H54 (cell line): ENCODE results near the gene CKS1B.

Source experiments
- DNase-seq: peaks from one replicate; pipeline ENCODE4 v3.0.0; 2011; ENCODE audit warnings: low spot score, mixed read lengths; ENCODE audit not compliant: insufficient read length
- FAIRE-seq: peaks from 3 replicates; lab custom pipeline; 2011; peaks lifted over from hg19 to GRCh38; lab: Jason Lieb, UNC
- POLR2A ChIP-seq: IDR thresholded peaks from 2 replicates; pipeline ENCODE4 v1.6.1; 2011; ENCODE audit warnings: low read depth, mild to moderate bottlenecking, low read length

Gene CKS1B

DNA sequence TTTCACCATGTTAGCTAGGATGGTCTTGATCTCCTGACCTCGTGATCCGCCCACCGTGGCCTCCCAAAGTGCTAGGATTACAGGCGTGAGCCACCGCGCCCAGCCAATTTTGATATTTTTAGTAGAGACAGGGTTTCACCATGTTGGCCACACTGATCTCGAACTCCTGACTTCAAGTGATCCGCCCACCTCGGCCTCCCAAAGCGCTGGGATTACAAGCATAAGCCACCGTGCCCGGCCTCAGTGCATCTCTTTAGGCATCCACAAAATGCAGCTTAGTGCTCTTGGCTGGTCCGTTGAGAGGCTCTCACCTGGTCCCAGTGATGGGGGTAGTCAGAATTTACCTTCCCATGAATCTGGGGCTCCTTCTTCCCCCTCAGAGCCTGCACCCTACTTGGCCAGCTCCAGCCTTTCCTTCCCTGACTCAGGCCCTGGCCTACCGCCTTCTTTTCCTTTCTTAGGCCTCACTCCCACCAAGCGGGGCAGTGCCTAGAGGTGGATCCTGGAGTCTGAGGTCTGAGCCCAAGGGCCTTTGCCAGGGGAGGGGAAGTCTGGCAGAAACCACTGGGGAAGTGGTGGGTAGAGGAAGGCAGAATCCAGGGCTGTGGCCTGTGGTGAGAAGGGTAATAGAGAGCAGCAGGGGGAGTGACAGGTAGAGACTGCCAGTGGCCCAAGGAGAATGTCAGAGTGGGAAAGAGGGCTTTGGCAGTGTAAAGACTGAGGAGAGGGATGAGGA, 22.7 kb downstream of the CKS1B start:
- FAIRE-seq: no peak

DNA sequence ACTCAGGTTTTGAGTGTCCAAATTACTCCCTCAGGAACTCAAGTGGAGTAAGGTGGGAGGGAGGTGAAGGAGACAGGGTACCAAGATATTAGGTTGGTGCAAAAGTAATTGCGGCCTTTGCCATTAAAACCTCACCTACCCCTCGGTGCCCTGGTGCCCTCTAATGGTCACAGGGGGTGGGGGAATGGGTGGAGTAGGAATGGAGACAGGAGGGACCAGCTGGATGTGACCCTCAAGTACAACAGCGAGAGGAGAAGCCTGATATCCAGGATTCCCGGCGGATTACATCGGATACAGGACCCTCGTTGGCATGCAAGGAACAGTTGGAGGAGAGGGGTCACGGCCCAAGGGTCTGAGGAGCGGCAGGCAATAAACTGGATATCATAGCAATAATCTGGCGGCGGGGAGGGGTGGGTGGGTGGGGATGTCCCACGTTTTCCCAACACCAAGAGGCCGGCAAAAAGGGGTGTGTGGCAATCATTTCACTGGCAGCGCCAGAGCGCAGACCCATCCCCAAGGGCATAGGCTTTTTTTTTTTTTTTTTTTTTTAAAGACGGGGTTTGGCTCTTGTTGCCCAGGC, 23.8 kb downstream of the CKS1B start:
- no peak for DNase-seq
- no peak for TF ChIP-seq POLR2A
- FAIRE-seq: no peak

More for the DNA sequence above, 22.7 kb downstream of the CKS1B start:
- TF ChIP-seq POLR2A: no peak
- DNase-seq: no peak

DNA sequence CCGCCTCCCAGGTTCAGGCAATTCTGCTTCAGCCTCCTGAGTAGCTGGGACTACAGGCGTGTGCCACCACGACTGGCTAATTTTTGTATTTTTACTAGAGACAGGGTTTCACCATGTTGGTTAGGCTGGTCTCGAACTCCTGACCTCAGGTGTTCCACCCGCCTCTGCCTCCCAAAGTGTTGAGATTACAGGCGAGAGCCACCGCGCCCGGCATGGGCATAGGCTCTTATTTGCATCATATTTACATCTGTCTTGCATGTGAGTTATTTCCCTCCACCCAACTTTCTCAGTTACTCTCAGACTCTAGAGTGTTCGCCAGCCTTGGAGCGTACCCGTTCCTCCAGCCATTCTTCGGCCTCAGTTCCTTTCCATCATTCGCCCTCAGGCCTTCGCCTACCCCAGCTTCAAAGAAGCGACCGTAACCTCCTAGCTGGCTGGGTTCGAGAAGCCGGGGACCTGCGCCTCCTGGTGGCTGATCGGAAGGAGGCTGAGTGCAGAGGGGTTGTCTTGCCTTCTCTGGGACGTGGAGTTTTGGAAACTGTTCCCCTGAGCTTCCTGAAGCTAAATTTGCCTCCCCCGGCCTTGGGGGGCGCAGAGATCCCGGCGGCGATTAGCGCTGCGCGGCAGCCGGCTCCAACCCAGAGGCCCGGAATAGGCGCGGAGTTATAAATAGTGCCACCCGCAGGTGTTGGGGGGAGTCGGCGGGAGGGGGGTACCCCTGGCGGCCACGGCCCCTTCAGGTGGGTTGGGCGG, 24.5 kb downstream of the CKS1B start:
- TF ChIP-seq POLR2A: no peak
- DNase-seq (no peak), FAIRE-seq (no peak)

DNA sequence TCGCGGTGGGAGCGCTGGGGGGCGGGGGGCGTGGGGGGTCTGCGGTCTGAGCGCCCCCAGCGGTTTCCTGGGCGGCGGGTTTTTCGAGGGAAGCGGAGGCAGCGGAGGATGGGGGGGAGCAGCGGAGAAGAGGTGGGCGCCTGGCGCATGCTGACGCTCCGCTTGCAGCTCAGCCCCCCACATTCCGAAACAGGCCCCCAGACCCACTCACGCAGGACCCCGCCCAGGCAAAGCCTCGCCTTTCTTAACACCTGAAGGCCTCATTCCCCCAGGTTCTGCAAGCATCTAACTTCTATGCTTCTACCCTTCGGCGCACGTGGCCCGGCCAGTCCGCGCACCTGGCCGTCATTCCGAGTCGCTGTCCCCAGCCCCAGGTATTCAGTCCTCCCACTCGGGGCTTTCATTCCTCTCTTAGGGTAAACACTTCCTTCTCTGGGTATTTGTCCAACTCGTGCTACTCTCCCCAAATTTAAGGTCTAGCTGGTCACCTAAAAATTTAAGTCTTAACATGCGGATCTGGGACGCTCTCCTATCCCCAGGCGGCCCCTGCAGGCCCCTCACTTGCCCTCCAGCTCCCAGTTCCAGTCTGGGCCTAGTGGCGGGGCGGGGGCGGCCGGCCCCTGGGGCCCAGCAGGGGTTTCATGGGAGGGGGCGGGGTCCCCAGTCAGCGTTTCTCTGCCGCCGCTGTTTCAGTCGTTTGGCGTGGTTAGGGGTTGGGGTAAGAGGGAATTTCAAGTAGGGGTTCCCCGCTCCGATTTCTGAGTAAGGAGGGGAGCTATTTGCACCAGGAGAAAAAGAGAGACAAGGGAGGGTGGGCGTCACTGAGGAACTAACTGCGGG, 25.3 kb downstream of the CKS1B start:
- no peak for TF ChIP-seq POLR2A
- FAIRE-seq: no peak
- no peak for DNase-seq

DNA sequence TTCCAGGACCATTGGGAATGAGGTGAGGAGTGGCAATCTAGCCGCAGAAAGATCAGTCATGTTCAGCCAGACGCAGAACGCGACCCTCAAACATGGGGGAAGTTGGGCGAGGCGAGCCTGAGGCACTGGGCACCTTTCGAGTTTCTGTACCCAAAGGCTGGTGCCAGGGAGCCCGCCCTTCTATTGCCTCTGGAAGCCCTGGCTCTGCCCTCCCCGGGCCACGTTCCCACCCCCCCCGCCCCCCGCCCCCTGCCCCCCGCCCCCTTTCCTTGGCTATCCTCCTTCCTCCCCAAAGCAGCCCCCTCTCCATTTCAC, 25.9 kb downstream of the CKS1B start:
- FAIRE-seq (no peak), DNase-seq (no peak)
- no peak for TF ChIP-seq POLR2A

DNA sequence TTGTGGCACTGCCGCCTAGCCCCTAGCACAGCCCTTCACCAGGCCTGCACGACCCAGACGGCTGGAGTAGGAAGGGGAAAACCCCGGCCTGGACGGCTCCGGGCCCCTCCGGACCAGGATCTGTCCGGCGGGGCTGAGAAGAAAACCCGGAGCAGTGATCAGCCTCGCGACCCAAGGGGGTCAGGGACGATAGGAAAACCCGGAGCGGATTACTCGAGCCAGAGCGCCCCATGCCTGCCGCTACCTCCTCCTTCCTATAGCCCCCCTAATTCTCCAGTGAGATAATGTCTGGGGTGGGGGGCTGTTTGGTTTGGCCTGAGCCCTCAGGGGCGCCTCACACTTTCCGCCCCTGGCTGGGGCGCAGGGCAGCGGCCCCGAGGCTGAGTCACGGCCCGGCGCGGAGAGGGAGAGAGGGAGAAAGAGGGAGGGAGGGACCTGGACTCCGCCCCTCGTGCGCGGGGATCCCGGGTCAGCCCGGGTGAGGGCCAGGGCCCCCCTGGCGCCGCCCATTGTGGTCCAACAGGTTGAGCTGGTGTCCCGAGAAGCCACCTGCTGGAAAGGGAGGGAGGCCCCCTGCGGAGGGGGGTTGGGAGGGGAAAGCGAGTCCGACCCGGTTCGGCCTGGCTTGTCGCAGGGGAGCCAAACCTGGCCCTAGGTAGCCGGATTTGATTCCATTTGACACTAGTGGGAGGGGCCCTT, 26.4 kb downstream of the CKS1B start:
- DNase-seq (peak; percentile 82), FAIRE-seq (no peak)
- TF ChIP-seq POLR2A: no peak; the same call in 1 of the 2 replicates

DNA sequence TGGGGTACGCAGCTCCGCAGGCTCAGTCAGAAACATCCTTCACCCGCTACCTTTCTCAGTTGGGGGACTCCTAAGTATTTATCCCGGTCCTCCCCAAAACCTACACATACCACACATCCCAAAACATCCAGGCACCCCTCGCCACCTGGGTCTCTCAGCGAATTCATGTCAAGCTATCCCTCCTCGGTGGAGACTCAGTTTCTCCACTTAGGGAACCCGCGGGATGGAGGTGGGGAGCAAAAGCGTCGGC, 26.9 kb downstream of the CKS1B start:
- DNase-seq (no peak), FAIRE-seq (no peak)
- TF ChIP-seq POLR2A: no peak

DNA sequence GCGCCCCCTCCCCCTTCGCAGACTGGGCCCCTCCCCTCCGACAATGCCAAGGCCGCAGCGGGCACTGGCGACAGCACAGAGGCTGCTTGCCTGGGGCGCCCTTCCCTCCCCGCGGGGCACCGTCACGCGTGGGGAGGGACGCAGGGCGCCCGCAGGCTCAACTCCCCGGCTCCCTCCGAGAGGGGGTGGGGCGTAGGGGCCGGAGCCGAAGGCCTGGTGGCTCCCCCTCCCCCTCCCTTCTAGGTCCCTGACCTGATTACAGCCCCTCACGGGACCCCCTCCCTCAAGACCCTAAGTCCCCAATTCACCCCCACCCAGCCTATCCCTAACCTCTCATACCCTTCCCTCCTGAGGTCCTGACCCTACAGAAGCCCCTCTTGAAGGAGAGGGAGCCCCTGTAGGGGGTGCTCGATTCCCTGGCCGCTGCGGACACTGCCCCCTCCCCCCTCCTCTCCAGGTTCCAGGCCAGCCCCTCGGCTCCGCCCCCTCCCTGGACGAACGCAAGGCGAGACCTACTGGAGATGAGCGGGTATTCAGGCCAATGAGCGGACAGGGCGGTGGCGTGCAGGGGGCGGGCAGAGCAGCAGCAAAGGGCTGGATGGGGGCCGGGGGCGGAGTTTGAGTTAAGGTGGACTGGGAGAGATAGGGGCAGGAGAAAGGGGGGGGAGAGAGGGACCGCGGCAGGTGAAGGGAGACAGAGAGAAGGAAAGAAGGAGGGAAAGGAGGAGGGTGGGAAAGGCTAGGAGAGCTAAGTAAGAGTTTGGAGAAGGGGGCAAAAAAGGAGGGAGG, 27.4 kb downstream of the CKS1B start:
- peak; percentile 94 for DNase-seq
- no peak for FAIRE-seq
- peak; percentile 8; the same call in 1 of the 2 replicates for TF ChIP-seq POLR2A

DNA sequence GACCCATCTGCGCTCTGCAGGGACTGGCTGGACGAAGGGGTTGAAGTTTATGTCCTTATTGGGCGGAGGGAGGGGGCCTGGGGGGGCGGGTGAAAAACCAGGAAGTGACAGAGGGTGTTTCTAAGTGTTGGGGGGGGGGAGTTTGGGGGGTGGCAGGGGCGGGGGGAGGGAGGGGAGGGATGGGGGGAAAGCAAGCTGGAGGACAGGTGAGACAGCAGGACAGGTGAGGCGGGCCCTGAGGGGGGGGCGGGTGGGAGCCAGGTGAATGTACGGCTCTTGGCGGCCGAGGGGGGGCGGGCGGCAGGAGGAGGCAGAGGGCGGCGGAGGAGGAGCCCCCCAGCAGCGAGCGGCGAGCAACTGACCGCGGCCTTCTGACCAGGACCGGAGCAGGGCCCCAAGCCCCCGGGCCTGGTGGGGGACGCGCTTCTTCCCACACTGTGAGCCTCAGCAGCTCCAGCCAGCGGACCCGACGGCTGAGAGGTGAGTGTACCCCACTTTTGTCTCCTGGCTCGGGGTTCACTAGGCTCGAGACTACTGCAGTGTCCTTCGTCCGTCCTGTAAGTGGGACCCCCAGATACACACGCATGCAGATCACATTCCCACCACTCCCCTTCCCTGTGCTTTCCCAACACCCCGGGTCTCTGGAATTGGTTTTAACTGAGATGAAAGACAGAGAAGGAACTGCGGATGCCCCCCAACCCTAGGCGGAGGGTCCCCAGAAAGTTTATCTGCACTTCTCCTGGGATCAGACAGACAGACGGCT, 28.2 kb downstream of the CKS1B start, which contains the start of gene ZBTB7B:
Gene ZBTB7B (plus strand): TSS at position 339 of the 763 bp plus-strand sequence. CDS start 11,859 bp downstream, outside the sequence.
- no peak for DNase-seq
- FAIRE-seq: no peak

DNA sequence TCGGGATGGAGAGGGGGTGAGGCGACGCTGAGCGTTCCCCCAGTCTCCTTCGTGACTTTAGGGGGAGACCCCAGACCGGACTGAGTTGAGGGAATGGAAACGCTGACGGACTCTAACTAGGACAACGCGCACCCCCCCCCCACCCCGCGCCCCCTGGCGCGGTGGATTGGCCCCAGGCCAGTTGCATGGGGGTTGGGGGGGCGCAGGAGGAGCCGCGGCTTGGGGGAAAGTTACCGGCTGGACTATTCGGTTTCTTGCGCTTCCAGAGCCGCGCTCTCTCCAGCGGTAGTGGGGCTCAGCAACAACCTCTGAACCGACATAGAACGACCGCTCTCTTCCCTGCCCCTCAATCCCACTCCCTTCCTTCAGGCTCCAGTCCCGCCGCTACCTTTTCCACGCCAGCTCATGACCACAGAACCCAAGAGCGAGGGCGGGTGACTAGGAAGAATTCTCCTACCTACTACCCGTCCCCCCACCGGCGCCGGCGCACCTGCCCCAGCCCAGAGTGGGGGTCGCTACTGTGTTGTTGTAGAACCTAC, 28.8 kb downstream of the CKS1B start:
- no peak; the same call in 1 of the 2 replicates for TF ChIP-seq POLR2A
- no peak for FAIRE-seq

More for the DNA sequence above, 28.2 kb downstream of the CKS1B start, which contains the start of gene ZBTB7B:
- no peak for TF ChIP-seq POLR2A

DNA sequence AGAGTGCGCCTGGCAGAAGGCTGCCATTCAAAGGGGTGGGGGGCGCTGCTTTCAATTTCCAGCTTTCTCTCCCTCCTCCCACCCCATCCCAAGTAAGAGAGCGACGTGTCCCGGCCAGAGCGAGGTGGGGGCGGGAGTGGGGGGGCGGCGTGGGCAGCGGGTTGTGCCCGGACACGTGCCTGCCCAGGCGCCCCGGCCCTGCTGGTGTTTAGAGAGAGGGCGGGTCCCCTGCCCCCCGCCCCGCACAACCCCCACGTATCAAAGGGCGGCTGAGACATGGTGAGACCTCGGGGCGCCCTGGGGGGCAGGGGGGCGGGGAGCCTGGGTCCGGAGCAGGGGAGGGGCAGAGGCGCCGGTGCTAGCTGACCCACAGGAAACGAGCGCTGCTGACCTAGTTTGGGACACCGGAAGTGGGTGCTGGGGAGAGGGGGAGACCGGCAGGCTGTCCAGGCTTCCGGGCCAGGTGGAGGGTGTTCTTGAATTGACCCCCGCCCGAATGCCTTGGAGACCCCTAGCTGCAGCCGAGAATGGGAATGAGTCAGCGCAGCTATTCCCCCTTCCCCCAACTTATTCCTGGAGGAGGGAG, 29.4 kb downstream of the CKS1B start:
- TF ChIP-seq POLR2A: peak; percentile 8; the same call in 1 of the 2 replicates
- DNase-seq (peak; percentile 72), FAIRE-seq (no peak)

More for the DNA sequence above, 28.8 kb downstream of the CKS1B start:
- DNase-seq: no peak
